ENCODE results near the gene SRC. TPM values are rescaled to one million over a fixed set of nuclear protein-coding genes. Genes with fewer than 3 reads are reported as not detected.

SRC gene
- total RNA-seq, 4 donors from 2014 or later = 87.0 to 155 (median 130) TPM

DNA sequence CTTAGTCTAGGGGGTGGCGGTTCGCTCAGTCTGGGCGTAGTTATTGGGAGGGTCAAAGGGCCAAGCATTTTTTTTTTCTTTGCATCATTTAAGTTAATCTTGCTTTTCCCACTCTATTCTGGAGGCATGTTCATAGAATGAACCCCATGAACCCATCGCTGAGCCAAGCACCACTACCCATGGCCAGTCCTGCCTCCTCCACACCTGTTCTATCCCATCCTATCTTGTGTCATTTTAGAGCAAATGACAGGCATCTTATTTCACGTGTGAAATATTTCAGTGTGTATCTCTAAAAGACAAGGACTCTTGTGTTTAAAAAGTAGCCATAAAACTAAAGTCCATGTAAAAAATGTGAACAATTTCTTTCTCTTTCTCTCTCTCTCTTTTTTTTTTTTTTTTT, 13.9 kb downstream of the SRC start:
- TF ChIP-seq EP300 (IDR thresholded peaks at IDR 0.05; ENCODE audit: low read depth) (no peak), POLR2AphosphoS5 (IDR thresholded peaks at IDR 0.05) (no peak), CTCF (IDR thresholded peaks at IDR 0.05) (no peak), POLR2A (IDR thresholded peaks at IDR 0.05) (no peak)
- intact Hi-C loops (cut with DNase I; ENCODE audit: low total_unique reads) = no loop called here
- DNase-seq = no peak
- in situ Hi-C loops (cut with MboI; ENCODE audit: low pct_ligation_motif_present in 1 of 4, low pct_unique_long_range_greater_than_20kb in 1 of 4, low sequenced_read_pairs in 3 of 4) = no loop called here
- Histone ChIP-seq H3K9me3 (no peaks in the 10 kb centered on the region), H3K4me3 (no peak overlapping the region), H3K36me3 (no peaks in the 10 kb centered on the region), H3K27me3 (no peaks in the 10 kb centered on the region), H3K27ac (no peak overlapping the region), H3K4me1 (peaks cover 18 to 40% (median 28%) of the 10 kb centered on the region in 4 donors)
- WGBS, 2 donors (ENCODE audit: low coverage in 1 of 2) = 22 to 76% methylated on average over 1 to 5 of the region's 5 CpGs

DNA sequence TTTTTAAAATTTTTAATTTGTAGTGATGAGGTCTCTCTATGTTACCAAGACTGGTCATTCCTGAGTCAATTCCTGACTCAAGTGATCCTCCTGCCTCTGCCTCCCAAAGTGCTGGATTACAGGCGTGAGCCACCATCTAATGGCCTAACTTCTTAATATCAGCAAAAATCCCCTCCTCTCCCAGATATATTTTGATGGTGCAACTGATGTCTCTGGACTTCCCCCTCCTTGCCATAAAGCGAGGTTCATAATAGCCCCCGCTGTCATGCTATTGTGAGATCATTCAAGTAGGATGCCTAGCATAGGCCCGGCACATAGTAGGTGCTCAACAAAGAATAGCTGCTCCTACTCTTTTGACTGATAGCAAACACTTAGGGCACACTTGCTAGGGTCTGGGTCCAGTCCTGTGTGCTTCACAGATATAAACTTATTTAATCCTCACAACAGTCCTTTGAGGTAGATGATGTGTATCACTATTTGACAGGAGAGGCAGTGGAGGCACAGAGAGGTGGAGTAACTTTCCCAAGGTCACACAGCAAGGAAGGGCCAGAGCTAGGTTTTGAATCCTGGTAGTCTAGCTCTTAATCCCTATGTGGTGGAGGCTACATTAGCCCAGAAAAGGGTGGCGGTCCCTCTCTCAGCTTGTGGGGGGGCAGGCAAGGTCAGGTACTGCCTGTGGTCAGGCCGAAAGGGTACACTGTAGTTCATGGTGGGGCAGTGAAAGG, 14.6 kb downstream of the SRC start:
- intact Hi-C loops (cut with DNase I; ENCODE audit: low total_unique reads) = no loop called here
- H3K4me3 ChIP-seq = no peak overlapping the region
- in situ Hi-C loops (cut with MboI; ENCODE audit: low pct_ligation_motif_present in 1 of 4, low pct_unique_long_range_greater_than_20kb in 1 of 4, low sequenced_read_pairs in 3 of 4) = no loop called here
- peaks cover 11 to 33% (median 21%) of the 10 kb centered on the region in 4 donors for H3K4me1 ChIP-seq
- DNase-seq = no peak
- 97% methylated on average over 3 to 6 of the region's 6 CpGs for WGBS, 2 donors (ENCODE audit: low coverage in 1 of 2)
- TF ChIP-seq POLR2A (IDR thresholded peaks at IDR 0.05) = no peak
- TF ChIP-seq CTCF (IDR thresholded peaks at IDR 0.05) = no peak
- no peak for TF ChIP-seq EP300 (IDR thresholded peaks at IDR 0.05; ENCODE audit: low read depth)
- no peak for TF ChIP-seq POLR2AphosphoS5 (IDR thresholded peaks at IDR 0.05)
- peaks cover 0 to 3% (median 0%) of the 10 kb centered on the region in 4 donors for H3K36me3 ChIP-seq
- no peaks in the 10 kb centered on the region for H3K9me3 ChIP-seq
- no peak overlapping the region for H3K27ac ChIP-seq
- H3K27me3 ChIP-seq = no peaks in the 10 kb centered on the region

- in situ Hi-C loops (cut with MboI; ENCODE audit: low pct_ligation_motif_present in 1 of 4, low pct_unique_long_range_greater_than_20kb in 1 of 4, low sequenced_read_pairs in 3 of 4) = no loop called here
- no peak for DNase-seq
- H3K27ac ChIP-seq = no peak overlapping the region
- H3K4me3 ChIP-seq = no peak overlapping the region
- no peaks in the 10 kb centered on the region for H3K9me3 ChIP-seq
- H3K4me1 ChIP-seq = peaks cover 4 to 28% (median 14%) of the 10 kb centered on the region in 4 donors
- peaks cover 0 to 11% (median 0%) of the 10 kb centered on the region in 4 donors for H3K36me3 ChIP-seq
- intact Hi-C loops (cut with DNase I; ENCODE audit: low total_unique reads) = no loop called here
- no peaks in the 10 kb centered on the region for H3K27me3 ChIP-seq
- no peak for TF ChIP-seq POLR2AphosphoS5 (IDR thresholded peaks at IDR 0.05)
- WGBS, 2 donors (ENCODE audit: low coverage in 1 of 2) = 77% methylated on average over 8 of the region's 8 CpGs; no CpG with 5 or more reads in 1 of the 2 donors
These were observed 15.4 kb downstream of the SRC start for GRCh38 chr20:37361336-37361735.

DNA sequence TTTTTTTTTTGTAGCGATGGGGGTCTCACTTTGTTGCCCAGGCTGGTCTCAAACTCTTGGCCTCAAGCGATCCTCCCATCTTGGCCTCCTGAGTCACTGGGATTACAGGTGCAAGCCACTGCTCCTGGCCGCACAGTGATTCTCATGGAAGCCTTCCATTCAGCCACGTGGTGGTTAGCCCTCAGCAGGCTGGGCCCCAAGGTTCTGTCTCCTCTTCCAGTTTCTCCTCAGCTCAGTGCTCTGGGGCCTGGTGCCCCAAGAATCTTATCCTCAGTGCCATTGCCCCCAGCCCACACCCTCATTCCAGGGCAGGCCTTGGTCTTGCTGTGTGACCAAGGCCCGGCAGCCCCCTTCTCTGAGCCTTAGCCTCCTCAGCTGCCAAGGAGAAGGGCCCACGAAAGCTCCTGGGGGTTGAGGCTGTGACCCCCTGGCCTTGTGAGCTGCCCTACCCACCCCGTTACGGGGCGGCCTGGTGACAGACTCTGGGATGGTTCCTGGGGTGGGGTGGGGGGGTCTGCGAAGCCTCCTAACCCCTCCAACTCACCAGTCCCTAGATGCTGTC, 16.4 kb downstream of the SRC start:
- intact Hi-C loops (cut with DNase I; ENCODE audit: low total_unique reads) (no loop called here), in situ Hi-C loops (cut with MboI; ENCODE audit: low pct_ligation_motif_present in 1 of 4, low pct_unique_long_range_greater_than_20kb in 1 of 4, low sequenced_read_pairs in 3 of 4) (no loop called here)
- Histone ChIP-seq H3K4me3 (no peak overlapping the region), H3K27me3 (no peaks in the 10 kb centered on the region), H3K36me3 (peaks cover 0 to 11% (median 0%) of the 10 kb centered on the region in 4 donors), H3K27ac (peak overlapping the region in 1 of 4 donors; percentile 3), H3K9me3 (no peaks in the 10 kb centered on the region), H3K4me1 (peaks cover 0 to 20% (median 7%) of the 10 kb centered on the region in 4 donors)
- no peak for DNase-seq
- WGBS, 2 donors (ENCODE audit: low coverage in 1 of 2) = 87% methylated on average over 9 of the region's 10 CpGs; no CpG with 5 or more reads in 1 of the 2 donors
- no peak for TF ChIP-seq POLR2AphosphoS5 (IDR thresholded peaks at IDR 0.05)
- TF ChIP-seq POLR2A (IDR thresholded peaks at IDR 0.05) = no peak
- no peak for TF ChIP-seq EP300 (IDR thresholded peaks at IDR 0.05; ENCODE audit: low read depth)
- no peak for TF ChIP-seq CTCF (IDR thresholded peaks at IDR 0.05)
